GM23338 (cell line): ENCODE data around the gene KRTAP12-2.

Experiments used
- CREB1 ChIP-seq: fragments of 250-450 bp; sonication (Bioruptor Pico); IDR thresholded peaks from 2 replicates; pipeline ENCODE4 v1.5.0; 2020; ENCODE audit warnings: low read depth, mild to moderate bottlenecking, moderate library complexity
- CTCF ChIP-seq, 2 experiments: fragments of 200-600 bp in 1 of 2; sonication (generic) in 1 of 2; conservative IDR thresholded peaks; 2 replicates each; pipeline versions ENCODE4 v1.5.1 to v1.6.1; 2016 to 2017; ENCODE audit warnings: antibody characterized with exemption in 2 of 2, low read depth in 2 of 2, mild to moderate bottlenecking in 2 of 2, moderate library complexity in 1 of 2
- EZH2 ChIP-seq: fragments of 200-600 bp; sonication (generic); IDR thresholded peaks from one replicate; pipeline ENCODE4 v1.8.0; 2017; ENCODE audit warnings: antibody characterized with exemption, mild to moderate bottlenecking, low read depth; ENCODE audit not compliant: unreplicated experiment
- EZH2phosphoT487 ChIP-seq: fragments of 200-600 bp; sonication (generic); IDR thresholded peaks from one replicate; pipeline ENCODE4 v1.8.1; 2018; ENCODE audit warnings: antibody characterized with exemption; ENCODE audit not compliant: unreplicated experiment
- JUNB ChIP-seq: IDR thresholded peaks from one replicate; pipeline ENCODE4 v1.6.1; 2016; ENCODE audit warnings: antibody characterized with exemption; ENCODE audit not compliant: unreplicated experiment
- NANOG ChIP-seq: IDR thresholded peaks from 2 replicates; pipeline ENCODE4 v1.6.1; 2016; ENCODE audit warnings: antibody characterized with exemption, borderline replicate concordance
- POLR2AphosphoS5 ChIP-seq: IDR thresholded peaks from 2 replicates; pipeline ENCODE4 v1.6.1; 2016; ENCODE audit warnings: antibody characterized with exemption, low read depth
- REST ChIP-seq: IDR thresholded peaks from one replicate; pipeline ENCODE4 v1.6.1; 2018; ENCODE audit warnings: antibody characterized with exemption; ENCODE audit not compliant: unreplicated experiment
- STAT1 ChIP-seq: IDR thresholded peaks from one replicate; pipeline ENCODE4 v1.6.1; 2016; ENCODE audit warnings: antibody characterized with exemption; ENCODE audit not compliant: unreplicated experiment
- ZNF331 ChIP-seq: fragments of 250-450 bp; sonication (Bioruptor Pico); IDR thresholded peaks from 2 replicates; pipeline ENCODE4 v1.5.0; 2020; ENCODE audit warnings: low read depth, mild to moderate bottlenecking, moderate library complexity
- TF ChIP-seq, protein P1 (sequence below): fragments of 250-450 bp; sonication (Bioruptor Pico); IDR thresholded peaks from 2 replicates; pipeline ENCODE4 v1.5.0; 2020; ENCODE audit warnings: mild to moderate bottlenecking, moderate library complexity
- TF ChIP-seq, protein P2 (sequence below): IDR thresholded peaks from 2 replicates; pipeline ENCODE4 v1.6.1; 2016; ENCODE audit warnings: antibody characterized with exemption

GRCh38 chr21:44618504-44618903 is 48.2 kb downstream of the KRTAP12-2 start:
- TF ChIP-seq CTCF (conservative IDR thresholded peaks at IDR 0.05; ENCODE audit: low read depth in 2 of 2) (peak; percentile 42 to 70; a peak in 3 of 4 replicates), EZH2phosphoT487 (no peak), NANOG (no peak), EZH2 (no peak), POLR2AphosphoS5 (no peak), CREB1 (CRISPR knock-in tag) (no peak), REST (no peak), JUNB (no peak), ZNF331 (CRISPR knock-in tag) (no peak), STAT1 (no peak)
- TF ChIP-seq, protein P1, sequence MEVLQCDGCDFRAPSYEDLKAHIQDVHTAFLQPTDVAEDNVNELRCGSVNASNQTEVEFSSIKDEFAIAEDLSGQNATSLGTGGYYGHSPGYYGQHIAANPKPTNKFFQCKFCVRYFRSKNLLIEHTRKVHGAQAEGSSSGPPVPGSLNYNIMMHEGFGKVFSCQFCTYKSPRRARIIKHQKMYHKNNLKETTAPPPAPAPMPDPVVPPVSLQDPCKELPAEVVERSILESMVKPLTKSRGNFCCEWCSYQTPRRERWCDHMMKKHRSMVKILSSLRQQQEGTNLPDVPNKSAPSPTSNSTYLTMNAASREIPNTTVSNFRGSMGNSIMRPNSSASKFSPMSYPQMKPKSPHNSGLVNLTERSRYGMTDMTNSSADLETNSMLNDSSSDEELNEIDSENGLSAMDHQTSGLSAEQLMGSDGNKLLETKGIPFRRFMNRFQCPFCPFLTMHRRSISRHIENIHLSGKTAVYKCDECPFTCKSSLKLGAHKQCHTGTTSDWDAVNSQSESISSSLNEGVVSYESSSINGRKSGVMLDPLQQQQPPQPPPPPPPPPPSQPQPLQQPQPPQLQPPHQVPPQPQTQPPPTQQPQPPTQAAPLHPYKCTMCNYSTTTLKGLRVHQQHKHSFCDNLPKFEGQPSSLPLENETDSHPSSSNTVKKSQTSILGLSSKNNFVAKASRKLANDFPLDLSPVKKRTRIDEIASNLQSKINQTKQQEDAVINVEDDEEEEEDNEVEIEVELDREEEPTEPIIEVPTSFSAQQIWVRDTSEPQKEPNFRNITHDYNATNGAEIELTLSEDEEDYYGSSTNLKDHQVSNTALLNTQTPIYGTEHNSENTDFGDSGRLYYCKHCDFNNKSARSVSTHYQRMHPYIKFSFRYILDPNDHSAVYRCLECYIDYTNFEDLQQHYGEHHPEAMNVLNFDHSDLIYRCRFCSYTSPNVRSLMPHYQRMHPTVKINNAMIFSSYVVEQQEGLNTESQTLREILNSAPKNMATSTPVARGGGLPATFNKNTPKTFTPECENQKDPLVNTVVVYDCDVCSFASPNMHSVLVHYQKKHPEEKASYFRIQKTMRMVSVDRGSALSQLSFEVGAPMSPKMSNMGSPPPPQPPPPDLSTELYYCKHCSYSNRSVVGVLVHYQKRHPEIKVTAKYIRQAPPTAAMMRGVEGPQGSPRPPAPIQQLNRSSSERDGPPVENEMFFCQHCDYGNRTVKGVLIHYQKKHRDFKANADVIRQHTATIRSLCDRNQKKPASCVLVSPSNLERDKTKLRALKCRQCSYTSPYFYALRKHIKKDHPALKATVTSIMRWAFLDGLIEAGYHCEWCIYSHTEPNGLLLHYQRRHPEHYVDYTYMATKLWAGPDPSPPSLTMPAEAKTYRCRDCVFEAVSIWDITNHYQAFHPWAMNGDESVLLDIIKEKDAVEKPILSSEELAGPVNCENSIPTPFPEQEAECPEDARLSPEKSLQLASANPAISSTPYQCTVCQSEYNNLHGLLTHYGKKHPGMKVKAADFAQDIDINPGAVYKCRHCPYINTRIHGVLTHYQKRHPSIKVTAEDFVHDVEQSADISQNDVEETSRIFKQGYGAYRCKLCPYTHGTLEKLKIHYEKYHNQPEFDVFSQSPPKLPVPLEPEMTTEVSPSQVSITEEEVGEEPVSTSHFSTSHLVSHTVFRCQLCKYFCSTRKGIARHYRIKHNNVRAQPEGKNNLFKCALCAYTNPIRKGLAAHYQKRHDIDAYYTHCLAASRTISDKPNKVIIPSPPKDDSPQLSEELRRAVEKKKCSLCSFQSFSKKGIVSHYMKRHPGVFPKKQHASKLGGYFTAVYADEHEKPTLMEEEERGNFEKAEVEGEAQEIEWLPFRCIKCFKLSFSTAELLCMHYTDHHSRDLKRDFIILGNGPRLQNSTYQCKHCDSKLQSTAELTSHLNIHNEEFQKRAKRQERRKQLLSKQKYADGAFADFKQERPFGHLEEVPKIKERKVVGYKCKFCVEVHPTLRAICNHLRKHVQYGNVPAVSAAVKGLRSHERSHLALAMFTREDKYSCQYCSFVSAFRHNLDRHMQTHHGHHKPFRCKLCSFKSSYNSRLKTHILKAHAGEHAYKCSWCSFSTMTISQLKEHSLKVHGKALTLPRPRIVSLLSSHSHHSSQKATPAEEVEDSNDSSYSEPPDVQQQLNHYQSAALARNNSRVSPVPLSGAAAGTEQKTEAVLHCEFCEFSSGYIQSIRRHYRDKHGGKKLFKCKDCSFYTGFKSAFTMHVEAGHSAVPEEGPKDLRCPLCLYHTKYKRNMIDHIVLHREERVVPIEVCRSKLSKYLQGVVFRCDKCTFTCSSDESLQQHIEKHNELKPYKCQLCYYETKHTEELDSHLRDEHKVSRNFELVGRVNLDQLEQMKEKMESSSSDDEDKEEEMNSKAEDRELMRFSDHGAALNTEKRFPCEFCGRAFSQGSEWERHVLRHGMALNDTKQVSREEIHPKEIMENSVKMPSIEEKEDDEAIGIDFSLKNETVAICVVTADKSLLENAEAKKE = no peak
- TF ChIP-seq, protein P2, sequence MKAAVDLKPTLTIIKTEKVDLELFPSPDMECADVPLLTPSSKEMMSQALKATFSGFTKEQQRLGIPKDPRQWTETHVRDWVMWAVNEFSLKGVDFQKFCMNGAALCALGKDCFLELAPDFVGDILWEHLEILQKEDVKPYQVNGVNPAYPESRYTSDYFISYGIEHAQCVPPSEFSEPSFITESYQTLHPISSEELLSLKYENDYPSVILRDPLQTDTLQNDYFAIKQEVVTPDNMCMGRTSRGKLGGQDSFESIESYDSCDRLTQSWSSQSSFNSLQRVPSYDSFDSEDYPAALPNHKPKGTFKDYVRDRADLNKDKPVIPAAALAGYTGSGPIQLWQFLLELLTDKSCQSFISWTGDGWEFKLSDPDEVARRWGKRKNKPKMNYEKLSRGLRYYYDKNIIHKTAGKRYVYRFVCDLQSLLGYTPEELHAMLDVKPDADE = no peak
